ENCODE data around the gene RTN4IP1.

RTN4IP1 gene

DNA sequence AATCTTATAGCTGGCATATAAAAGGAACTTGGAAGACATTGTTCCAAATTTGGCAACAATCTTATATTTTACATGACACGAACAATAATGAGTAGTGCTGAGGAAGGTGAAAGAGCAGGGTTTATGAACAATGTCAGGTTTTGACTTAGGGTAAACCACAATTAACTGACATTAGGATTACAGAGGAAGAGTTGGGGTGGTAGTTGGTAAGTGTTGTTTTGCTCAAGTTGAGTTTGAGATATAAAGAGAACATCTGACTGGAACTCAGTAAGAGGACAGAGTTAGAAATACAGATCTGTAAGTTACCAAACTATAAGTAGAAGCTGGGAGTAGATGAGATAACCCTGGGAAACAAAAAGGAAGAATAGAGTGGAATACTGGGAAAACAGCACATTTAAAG lies 15.1 kb downstream of the RTN4IP1 start:
- no peaks in the 10 kb centered on the region for H3K36me3 ChIP-seq (ENCODE audit: insufficient read depth, low read length)
- H3K4me1 ChIP-seq (ENCODE audit: insufficient read depth, low read length, poor library complexity, severe bottlenecking): peaks cover 55% of the 10 kb centered on the region
- no peaks in the 10 kb centered on the region for H3K9me3 ChIP-seq (ENCODE audit: insufficient read depth, low read depth, low read length)
- H2AFZ ChIP-seq (ENCODE audit: low read length): no peak overlapping the region
- peak overlapping the region; percentile 46 for H3K9ac ChIP-seq (ENCODE audit: low read depth, low read length, poor library complexity, severe bottlenecking)
- no peaks in the 10 kb centered on the region for H3K79me2 ChIP-seq (ENCODE audit: insufficient read depth, low read length)
- H3K27me3 ChIP-seq (ENCODE audit: insufficient read depth, low read length, poor library complexity, severe bottlenecking): no peaks in the 10 kb centered on the region
- TF ChIP-seq, protein P1, sequence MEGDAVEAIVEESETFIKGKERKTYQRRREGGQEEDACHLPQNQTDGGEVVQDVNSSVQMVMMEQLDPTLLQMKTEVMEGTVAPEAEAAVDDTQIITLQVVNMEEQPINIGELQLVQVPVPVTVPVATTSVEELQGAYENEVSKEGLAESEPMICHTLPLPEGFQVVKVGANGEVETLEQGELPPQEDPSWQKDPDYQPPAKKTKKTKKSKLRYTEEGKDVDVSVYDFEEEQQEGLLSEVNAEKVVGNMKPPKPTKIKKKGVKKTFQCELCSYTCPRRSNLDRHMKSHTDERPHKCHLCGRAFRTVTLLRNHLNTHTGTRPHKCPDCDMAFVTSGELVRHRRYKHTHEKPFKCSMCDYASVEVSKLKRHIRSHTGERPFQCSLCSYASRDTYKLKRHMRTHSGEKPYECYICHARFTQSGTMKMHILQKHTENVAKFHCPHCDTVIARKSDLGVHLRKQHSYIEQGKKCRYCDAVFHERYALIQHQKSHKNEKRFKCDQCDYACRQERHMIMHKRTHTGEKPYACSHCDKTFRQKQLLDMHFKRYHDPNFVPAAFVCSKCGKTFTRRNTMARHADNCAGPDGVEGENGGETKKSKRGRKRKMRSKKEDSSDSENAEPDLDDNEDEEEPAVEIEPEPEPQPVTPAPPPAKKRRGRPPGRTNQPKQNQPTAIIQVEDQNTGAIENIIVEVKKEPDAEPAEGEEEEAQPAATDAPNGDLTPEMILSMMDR (conservative IDR thresholded peaks at IDR 0.05; ENCODE audit: low read length): no peak
- no peak for TF ChIP-seq EZH2phosphoT487 (IDR thresholded peaks at IDR 0.05; ENCODE audit: borderline replicate concordance)
- no peaks in the 10 kb centered on the region for H3K9me2 ChIP-seq (replicated peaks; ENCODE audit: low read depth, low read length)
- H3F3A ChIP-seq (ENCODE audit: low read depth): no peaks in the 10 kb centered on the region
- peak overlapping the region; percentile 51 for H3K4me2 ChIP-seq (ENCODE audit: low read depth, low read length, poor library complexity, severe bottlenecking)
- no peaks in the 10 kb centered on the region for H4K20me1 ChIP-seq (ENCODE audit: insufficient read depth, low read length, poor library complexity, severe bottlenecking)
- H3K4me3 ChIP-seq (ENCODE audit: low read length, poor library complexity, severe bottlenecking): peak overlapping the region; percentile 7

DNA sequence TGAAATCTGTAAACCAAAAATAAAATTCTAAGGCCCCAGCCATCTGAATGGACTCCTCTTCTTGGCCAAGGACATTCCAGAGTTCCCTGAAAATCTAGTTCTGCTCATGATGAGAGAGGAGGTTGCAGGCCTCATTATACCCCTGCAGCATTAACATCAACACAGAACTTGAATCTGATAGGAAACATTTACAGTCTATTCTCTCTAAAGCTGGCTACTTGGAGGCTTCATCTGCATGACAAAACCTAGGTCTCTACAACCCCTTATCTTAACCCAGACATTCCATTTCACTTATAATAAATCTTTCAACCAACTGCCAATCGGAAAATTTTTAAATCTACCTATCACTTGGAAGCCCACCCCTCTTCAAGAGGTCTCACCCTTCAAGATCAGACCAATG lies 15.7 kb downstream of the RTN4IP1 start:
- Histone ChIP-seq H4K20me1 (ENCODE audit: insufficient read depth, low read length, poor library complexity, severe bottlenecking) (no peaks in the 10 kb centered on the region), H3K4me3 (ENCODE audit: low read length, poor library complexity, severe bottlenecking) (no peak overlapping the region), H3K4me2 (ENCODE audit: low read depth, low read length, poor library complexity, severe bottlenecking) (peak overlapping the region; percentile 51), H3K4me1 (ENCODE audit: insufficient read depth, low read length, poor library complexity, severe bottlenecking) (peaks cover 49% of the 10 kb centered on the region), H3K36me3 (ENCODE audit: insufficient read depth, low read length) (no peaks in the 10 kb centered on the region), H2AFZ (ENCODE audit: low read length) (no peak overlapping the region), H3F3A (ENCODE audit: low read depth) (no peaks in the 10 kb centered on the region), H3K9ac (ENCODE audit: low read depth, low read length, poor library complexity, severe bottlenecking) (peak overlapping the region; percentile 13), H3K79me2 (ENCODE audit: insufficient read depth, low read length) (no peaks in the 10 kb centered on the region), H3K9me2 (replicated peaks; ENCODE audit: low read depth, low read length) (no peaks in the 10 kb centered on the region), H3K9me3 (ENCODE audit: insufficient read depth, low read depth, low read length) (no peaks in the 10 kb centered on the region), H3K27me3 (ENCODE audit: insufficient read depth, low read length, poor library complexity, severe bottlenecking) (no peaks in the 10 kb centered on the region)
- TF ChIP-seq, protein P1 (conservative IDR thresholded peaks at IDR 0.05; ENCODE audit: low read length): no peak
- TF ChIP-seq EZH2phosphoT487 (IDR thresholded peaks at IDR 0.05; ENCODE audit: borderline replicate concordance): no peak

DNA sequence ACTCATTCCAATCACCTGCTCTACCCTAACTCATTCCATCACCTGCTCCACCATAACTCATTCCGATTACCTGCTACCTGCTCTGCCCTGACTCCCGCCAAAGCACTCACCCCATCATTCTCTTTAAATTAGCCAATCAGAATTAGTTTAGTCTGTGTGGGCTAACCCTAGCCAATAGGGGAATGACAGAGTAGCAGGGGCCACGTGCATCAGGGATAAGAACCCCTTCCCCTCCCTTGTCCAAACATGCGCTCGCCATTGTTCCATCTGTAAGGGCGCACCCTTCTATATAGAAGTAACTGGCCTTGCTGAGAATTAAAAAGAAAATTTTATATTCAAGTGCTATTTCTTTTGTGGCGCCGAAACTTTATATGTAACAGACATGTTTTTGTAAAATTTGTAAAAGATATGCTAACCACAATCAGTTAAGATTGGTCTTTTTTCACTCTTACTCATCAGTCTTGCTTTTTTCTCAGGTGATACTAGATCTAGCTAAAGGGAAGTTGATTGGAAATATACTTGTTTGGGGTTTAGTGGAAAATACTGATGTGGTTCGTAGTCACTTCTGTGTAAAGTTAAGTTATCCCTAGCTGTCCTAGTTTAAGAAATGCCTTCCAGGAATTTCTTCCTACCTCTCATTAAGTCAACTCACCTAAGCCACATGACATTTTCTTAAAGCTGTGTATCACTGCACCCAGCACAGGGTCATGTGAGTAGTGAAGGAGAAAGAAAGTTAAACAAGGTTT lies 16.5 kb downstream of the RTN4IP1 start:
- TF ChIP-seq, protein P1 (conservative IDR thresholded peaks at IDR 0.05; ENCODE audit: low read length): no peak
- TF ChIP-seq EZH2phosphoT487 (IDR thresholded peaks at IDR 0.05; ENCODE audit: borderline replicate concordance): no peak
- no peaks in the 10 kb centered on the region for H3K79me2 ChIP-seq (ENCODE audit: insufficient read depth, low read length)
- no peak overlapping the region for H3K4me2 ChIP-seq (ENCODE audit: low read depth, low read length, poor library complexity, severe bottlenecking)
- no peaks in the 10 kb centered on the region for H3K36me3 ChIP-seq (ENCODE audit: insufficient read depth, low read length)
- no peak overlapping the region for H3K9ac ChIP-seq (ENCODE audit: low read depth, low read length, poor library complexity, severe bottlenecking)
- peaks cover 43% of the 10 kb centered on the region for H3K4me1 ChIP-seq (ENCODE audit: insufficient read depth, low read length, poor library complexity, severe bottlenecking)
- no peaks in the 10 kb centered on the region for H3K27me3 ChIP-seq (ENCODE audit: insufficient read depth, low read length, poor library complexity, severe bottlenecking)
- H4K20me1 ChIP-seq (ENCODE audit: insufficient read depth, low read length, poor library complexity, severe bottlenecking): no peaks in the 10 kb centered on the region
- H2AFZ ChIP-seq (ENCODE audit: low read length): no peak overlapping the region
- H3K4me3 ChIP-seq (ENCODE audit: low read length, poor library complexity, severe bottlenecking): no peak overlapping the region
- no peaks in the 10 kb centered on the region for H3K9me3 ChIP-seq (ENCODE audit: insufficient read depth, low read depth, low read length)
- no peaks in the 10 kb centered on the region for H3K9me2 ChIP-seq (replicated peaks; ENCODE audit: low read depth, low read length)
- H3F3A ChIP-seq (ENCODE audit: low read depth): no peaks in the 10 kb centered on the region
